GM12878 (cell line): ENCODE data around the gene ISOC2.

Experiments
- CHD1 ChIP-seq: IDR thresholded peaks from 2 replicates; pipeline ENCODE4 v1.6.1; 2012; ENCODE audit warnings: low read depth, low read length, improper control_type of control experiment
- EGR1 ChIP-seq, 2 experiments: IDR thresholded peaks; 1 replicate in 1 of 2; 2 replicates in 1 of 2; pipeline ENCODE4 v1.6.1; 2011 to 2012; ENCODE audit warnings: low read depth in 2 of 2, low read length in 2 of 2, borderline replicate concordance in 1 of 2, mild to moderate bottlenecking in 1 of 2, moderate library complexity in 1 of 2
- FOXM1 ChIP-seq: IDR thresholded peaks from 2 replicates; pipeline ENCODE4 v1.6.1; 2012; ENCODE audit warnings: low read depth, mild to moderate bottlenecking, inconsistent platforms, low read length, moderate library complexity
- RAD21 ChIP-seq: IDR thresholded peaks from 2 replicates; pipeline ENCODE4 v1.6.1; 2011; ENCODE audit warnings: mild to moderate bottlenecking, low read depth, low read length, moderate library complexity; ENCODE audit not compliant: insufficient read depth
- TF ChIP-seq, protein P1 (sequence below), 3 experiments: IDR thresholded peaks in 2 of 3; conservative IDR thresholded peaks in 1 of 3; 2 replicates each; pipeline ENCODE4 v1.5.1; 2011; ENCODE audit warnings: low read depth in 3 of 3, low read length in 3 of 3, mild to moderate bottlenecking in 3 of 3, control low read depth in 2 of 3, moderate library complexity in 2 of 3, inconsistent platforms in 1 of 3, mixed read lengths in 1 of 3; ENCODE audit not compliant: control insufficient read depth in 2 of 3, insufficient read depth in 1 of 3; ENCODE audit errors: extremely low read depth in 1 of 3
- TF ChIP-seq, protein P2 (sequence below): IDR thresholded peaks from 2 replicates; pipeline ENCODE4 v1.6.1; 2011; ENCODE audit warnings: low read depth, low read length, improper control_type of control experiment, borderline replicate concordance
- TF ChIP-seq, protein P3 (sequence below): fragments of 450-650 bp; IDR thresholded peaks from 2 replicates; pipeline ENCODE4 v1.6.1; 2016; ENCODE audit warnings: mild to moderate bottlenecking, moderate library complexity, borderline replicate concordance

DNA sequence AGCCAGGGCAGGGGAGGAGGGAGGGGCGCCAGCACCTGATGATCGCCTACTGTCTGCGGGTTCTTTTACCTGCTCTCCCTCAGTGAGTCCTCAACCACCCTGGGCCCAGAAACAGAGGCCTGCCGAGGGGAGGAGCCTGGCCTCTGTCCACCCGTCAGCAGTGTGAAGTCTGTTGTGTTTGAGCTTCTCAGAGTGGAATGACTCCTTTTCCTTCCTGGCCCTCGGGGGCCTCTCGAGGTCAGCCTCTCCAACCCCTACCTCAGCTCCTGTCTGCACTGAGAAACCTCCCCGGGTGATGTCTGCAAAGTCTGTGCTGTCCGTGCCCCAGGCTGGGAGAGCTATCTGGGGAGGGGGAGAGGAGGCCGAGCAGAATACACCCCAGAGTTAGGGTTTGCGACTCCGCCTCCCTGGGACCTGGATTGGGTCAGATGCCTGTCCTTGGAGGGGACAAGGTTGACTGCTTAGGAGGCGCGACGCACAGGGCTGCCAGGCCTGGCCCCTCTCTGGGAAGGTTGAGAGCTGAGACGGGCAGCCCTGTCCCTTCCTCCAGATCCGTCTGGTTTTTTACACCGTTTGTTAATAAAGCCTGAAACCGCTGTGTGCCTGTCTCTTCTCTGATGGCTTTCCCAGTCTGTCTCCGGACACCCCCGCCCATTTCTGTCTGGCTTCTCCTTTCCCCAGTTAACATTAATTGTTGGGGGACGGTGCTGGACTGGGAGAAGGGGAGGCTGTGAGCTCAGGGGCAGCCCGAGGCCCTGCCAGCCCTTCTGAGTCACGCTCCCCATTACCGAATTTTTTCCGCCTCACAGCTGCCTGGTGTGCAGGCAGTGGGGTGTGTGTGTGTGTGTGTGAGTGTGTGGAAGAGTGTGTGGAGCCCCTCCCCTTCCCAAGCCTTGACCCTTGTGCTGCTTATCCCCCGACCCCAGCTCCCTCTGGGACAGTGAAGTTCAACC lies 25.8 kb upstream of the ISOC2 start:
- TF ChIP-seq, protein P1, sequence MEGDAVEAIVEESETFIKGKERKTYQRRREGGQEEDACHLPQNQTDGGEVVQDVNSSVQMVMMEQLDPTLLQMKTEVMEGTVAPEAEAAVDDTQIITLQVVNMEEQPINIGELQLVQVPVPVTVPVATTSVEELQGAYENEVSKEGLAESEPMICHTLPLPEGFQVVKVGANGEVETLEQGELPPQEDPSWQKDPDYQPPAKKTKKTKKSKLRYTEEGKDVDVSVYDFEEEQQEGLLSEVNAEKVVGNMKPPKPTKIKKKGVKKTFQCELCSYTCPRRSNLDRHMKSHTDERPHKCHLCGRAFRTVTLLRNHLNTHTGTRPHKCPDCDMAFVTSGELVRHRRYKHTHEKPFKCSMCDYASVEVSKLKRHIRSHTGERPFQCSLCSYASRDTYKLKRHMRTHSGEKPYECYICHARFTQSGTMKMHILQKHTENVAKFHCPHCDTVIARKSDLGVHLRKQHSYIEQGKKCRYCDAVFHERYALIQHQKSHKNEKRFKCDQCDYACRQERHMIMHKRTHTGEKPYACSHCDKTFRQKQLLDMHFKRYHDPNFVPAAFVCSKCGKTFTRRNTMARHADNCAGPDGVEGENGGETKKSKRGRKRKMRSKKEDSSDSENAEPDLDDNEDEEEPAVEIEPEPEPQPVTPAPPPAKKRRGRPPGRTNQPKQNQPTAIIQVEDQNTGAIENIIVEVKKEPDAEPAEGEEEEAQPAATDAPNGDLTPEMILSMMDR (IDR thresholded peaks at IDR 0.05 in 2 of 3, conservative IDR thresholded peaks at IDR 0.05 in 1 of 3; ENCODE audit: control insufficient read depth in 2 of 3, extremely low read depth in 1 of 3, insufficient read depth in 1 of 3, low read depth in 3 of 3, low read length in 3 of 3), result no peak
- no peak for TF ChIP-seq RAD21
- TF ChIP-seq EGR1 (IDR thresholded peaks at IDR 0.05; ENCODE audit: borderline replicate concordance in 1 of 2, low read depth in 2 of 2, low read length in 2 of 2), result no peak
- TF ChIP-seq, protein P2, sequence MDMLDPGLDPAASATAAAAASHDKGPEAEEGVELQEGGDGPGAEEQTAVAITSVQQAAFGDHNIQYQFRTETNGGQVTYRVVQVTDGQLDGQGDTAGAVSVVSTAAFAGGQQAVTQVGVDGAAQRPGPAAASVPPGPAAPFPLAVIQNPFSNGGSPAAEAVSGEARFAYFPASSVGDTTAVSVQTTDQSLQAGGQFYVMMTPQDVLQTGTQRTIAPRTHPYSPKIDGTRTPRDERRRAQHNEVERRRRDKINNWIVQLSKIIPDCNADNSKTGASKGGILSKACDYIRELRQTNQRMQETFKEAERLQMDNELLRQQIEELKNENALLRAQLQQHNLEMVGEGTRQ, result no peak
- no peak for TF ChIP-seq FOXM1
- TF ChIP-seq, protein P3, sequence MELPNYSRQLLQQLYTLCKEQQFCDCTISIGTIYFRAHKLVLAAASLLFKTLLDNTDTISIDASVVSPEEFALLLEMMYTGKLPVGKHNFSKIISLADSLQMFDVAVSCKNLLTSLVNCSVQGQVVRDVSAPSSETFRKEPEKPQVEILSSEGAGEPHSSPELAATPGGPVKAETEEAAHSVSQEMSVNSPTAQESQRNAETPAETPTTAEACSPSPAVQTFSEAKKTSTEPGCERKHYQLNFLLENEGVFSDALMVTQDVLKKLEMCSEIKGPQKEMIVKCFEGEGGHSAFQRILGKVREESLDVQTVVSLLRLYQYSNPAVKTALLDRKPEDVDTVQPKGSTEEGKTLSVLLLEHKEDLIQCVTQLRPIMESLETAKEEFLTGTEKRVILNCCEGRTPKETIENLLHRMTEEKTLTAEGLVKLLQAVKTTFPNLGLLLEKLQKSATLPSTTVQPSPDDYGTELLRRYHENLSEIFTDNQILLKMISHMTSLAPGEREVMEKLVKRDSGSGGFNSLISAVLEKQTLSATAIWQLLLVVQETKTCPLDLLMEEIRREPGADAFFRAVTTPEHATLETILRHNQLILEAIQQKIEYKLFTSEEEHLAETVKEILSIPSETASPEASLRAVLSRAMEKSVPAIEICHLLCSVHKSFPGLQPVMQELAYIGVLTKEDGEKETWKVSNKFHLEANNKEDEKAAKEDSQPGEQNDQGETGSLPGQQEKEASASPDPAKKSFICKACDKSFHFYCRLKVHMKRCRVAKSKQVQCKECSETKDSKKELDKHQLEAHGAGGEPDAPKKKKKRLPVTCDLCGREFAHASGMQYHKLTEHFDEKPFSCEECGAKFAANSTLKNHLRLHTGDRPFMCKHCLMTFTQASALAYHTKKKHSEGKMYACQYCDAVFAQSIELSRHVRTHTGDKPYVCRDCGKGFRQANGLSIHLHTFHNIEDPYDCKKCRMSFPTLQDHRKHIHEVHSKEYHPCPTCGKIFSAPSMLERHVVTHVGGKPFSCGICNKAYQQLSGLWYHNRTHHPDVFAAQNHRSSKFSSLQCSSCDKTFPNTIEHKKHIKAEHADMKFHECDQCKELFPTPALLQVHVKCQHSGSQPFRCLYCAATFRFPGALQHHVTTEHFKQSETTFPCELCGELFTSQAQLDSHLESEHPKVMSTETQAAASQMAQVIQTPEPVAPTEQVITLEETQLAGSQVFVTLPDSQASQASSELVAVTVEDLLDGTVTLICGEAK, result no peak
- no peak for TF ChIP-seq CHD1
